ENCODE results near the gene NCAPD3.

NCAPD3 gene

DNA sequence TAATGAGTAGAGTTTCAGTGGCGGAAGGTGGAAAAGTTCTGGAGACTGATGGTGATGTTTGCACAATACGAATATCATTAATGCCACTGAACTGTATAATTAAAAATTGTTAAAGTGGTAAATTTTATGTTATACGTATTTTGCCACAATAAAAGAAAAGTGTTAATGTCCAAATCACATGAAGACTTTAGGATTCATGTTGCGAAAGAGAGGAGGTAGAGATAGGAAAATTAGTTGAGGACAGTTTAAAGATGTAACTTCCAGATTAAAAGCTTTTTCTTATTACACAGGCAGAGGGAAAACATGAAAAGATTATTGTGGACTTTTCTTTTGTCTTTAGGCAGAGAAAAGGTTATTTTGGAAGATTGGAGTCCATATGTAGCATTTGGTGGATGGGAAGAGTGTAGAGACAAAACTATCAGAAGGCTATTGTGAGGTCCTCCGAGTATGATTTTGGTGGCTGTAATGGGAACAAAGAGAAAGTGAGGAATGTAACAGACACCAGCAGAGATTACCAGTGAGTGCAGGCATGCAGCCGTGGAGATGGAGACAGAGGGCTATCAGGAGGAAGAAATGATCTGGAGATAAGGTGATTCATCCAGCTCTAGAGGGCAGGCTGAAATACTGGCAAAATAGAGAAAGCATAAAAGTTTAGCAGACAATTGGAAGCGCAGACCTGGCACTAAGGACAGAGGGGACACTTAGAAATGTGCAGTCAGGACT lies 13.2 kb upstream of the NCAPD3 start:
- DNase-seq (ENCODE audit: low read depth), result no peak

DNA sequence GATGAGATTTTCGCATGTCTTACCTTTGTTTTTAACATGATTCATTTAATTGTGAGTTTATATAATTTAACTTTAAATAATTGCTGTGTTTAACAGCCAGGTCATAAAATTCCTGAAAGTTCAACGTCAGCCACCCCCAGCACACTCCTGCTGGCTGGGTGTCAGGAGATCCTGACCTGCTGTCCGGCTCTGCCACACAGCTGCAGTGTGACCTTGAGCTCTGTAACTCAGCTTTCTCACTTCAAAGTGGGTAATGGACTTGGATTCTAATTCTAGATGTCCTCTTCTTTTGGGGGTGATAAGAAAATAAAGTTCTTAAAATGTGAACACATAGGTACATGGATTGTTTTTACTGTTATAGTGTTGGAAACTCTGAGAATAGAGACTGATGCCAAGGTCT lies 11.6 kb upstream of the NCAPD3 start:
- TF ChIP-seq, protein P1, sequence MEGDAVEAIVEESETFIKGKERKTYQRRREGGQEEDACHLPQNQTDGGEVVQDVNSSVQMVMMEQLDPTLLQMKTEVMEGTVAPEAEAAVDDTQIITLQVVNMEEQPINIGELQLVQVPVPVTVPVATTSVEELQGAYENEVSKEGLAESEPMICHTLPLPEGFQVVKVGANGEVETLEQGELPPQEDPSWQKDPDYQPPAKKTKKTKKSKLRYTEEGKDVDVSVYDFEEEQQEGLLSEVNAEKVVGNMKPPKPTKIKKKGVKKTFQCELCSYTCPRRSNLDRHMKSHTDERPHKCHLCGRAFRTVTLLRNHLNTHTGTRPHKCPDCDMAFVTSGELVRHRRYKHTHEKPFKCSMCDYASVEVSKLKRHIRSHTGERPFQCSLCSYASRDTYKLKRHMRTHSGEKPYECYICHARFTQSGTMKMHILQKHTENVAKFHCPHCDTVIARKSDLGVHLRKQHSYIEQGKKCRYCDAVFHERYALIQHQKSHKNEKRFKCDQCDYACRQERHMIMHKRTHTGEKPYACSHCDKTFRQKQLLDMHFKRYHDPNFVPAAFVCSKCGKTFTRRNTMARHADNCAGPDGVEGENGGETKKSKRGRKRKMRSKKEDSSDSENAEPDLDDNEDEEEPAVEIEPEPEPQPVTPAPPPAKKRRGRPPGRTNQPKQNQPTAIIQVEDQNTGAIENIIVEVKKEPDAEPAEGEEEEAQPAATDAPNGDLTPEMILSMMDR (IDR thresholded peaks at IDR 0.05; ENCODE audit: insufficient read depth, low read depth, low read length, missing control alignments), result no peak
- DNase-seq (ENCODE audit: low read depth), result no peak

More for the DNA sequence above, 13.2 kb upstream of the NCAPD3 start:
- H3K4me3 ChIP-seq (ENCODE audit: low read depth, low read length), result no peak overlapping the region
- TF ChIP-seq, protein P1 (IDR thresholded peaks at IDR 0.05; ENCODE audit: insufficient read depth, low read depth, low read length, missing control alignments), result no peak

DNA sequence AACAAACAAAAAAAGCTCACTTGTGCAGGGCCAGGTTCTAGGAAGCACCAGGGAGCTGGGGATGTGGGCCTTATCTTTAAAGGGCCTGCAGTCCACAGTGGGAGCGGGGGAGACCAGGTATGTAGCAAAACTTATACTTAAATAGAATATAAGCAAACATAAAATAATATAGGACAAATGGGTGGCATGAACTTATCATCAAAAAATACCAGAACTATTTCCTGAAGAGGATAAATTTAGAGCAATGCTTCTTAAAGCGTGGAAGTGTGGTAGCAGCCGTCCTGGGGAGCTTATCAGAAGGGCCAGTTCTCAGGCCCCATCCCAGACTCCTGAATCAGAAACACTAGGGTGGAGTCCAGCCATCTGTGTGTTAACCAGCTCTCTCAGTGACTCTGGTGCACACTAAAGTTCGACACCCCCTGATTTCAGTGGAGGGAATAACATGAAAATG lies 10.0 kb upstream of the NCAPD3 start:
- TF ChIP-seq, protein P1 (IDR thresholded peaks at IDR 0.05; ENCODE audit: insufficient read depth, low read depth, low read length, missing control alignments), result no peak
- no peak for DNase-seq (ENCODE audit: low read depth)
- H3K4me3 ChIP-seq (ENCODE audit: low read depth, low read length), result no peak overlapping the region

More for the DNA sequence above, 11.6 kb upstream of the NCAPD3 start:
- H3K4me3 ChIP-seq (ENCODE audit: low read depth, low read length), result no peak overlapping the region

DNA sequence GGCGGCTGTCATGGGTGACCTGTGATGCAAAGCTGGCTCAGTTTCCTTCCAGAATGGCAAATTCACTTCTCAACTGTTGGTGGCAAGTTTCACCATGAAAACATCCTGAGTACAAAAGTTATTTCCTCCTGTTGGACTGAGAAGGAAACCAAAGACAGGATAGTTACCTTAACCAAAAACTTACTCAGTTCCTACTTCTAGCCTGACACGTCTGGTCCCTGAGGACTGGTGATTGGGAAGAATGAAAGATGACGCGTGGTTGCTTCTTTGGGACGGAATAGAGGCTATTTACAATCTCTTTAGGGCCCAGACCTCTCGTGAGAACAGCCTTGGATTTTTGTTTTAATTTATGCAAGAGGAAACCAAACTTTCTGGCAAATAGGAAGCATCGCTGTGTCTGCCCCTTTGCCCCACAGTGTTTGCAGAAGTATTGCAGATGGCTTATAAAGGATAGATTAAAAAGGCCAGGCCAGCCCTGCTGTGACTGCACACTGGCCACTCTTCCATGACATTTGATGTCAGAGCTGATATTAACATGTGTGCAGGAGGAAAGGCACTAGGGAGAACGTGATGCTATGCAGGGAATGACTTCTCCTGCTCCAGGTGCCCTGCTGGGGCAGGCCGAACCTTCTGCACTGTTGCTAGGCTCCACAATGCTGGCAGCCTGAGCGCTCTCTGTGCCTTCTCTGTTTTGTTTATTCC lies 8.3 kb upstream of the NCAPD3 start:
- TF ChIP-seq, protein P1 (IDR thresholded peaks at IDR 0.05; ENCODE audit: insufficient read depth, low read depth, low read length, missing control alignments), result no peak
- no peak overlapping the region for H3K4me3 ChIP-seq (ENCODE audit: low read depth, low read length)
- no peak for DNase-seq (ENCODE audit: low read depth)

DNA sequence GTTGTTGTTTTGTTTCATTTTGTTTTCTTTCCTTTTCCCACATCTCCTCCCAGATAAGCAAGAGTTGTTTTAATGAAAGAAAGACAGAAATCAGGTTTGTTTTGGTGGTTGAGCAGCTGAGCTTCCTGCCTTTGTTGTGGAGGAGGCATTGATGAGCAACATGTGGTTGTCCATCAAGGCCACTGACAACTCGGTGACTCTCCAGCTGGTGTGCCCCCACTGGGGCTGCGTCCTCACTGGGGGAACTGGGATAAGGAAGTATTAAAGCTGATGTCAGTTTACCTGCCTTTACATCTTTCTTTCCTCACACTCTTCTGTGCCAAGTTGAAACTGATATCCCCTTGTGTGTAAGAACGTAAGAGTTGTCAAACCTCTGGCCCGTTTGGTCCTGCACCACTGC lies 6.6 kb upstream of the NCAPD3 start:
- TF ChIP-seq, protein P1 (IDR thresholded peaks at IDR 0.05; ENCODE audit: insufficient read depth, low read depth, low read length, missing control alignments), result no peak

DNA sequence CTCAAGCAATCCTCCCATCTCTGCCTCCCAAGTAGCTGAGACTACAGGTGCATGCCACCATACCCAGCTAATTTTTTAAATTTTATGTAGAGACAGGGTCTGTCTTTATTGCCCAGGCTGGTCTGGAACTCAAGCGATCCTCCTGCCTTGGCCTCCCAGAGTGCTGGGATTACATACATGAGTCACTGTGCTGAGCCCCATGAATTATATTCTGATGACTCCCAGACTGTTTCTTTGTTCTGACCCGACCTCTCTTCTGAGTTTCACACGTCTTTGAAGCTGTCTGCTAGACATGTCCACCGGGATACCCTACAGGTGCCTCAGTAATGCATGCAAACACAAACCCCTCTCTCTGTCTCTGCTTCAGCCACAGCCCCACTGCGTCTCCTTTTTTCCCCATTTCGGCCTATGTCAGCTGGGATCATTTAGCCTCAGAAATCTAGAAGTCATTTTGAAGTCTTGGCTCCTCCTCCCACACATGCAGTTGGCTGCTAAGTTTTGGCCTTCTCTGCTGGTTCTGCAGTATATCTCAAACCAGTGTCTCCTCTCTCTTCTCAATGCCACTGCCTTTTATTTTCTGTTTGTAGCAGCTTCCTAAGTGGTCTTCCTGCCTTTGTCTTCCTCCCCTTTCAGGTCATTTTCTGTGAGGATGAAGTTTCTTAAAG lies 5.5 kb upstream of the NCAPD3 start:
- no peak for DNase-seq (ENCODE audit: low read depth)
- TF ChIP-seq, protein P1 (IDR thresholded peaks at IDR 0.05; ENCODE audit: insufficient read depth, low read depth, low read length, missing control alignments), result no peak
- no peak overlapping the region for H3K4me3 ChIP-seq (ENCODE audit: low read depth, low read length)

More for the DNA sequence above, 6.6 kb upstream of the NCAPD3 start:
- no peak overlapping the region for H3K4me3 ChIP-seq (ENCODE audit: low read depth, low read length)
- DNase-seq (ENCODE audit: low read depth), result peak; percentile 43
